Astrocyte (in vitro differentiated cells and primary cell): ENCODE results near the gene ANGPTL7.

Experiments
- CTCF ChIP-seq: IDR thresholded peaks from 2 replicates; pipeline ENCODE4 v1.5.1; 2011; ENCODE audit warnings: low read depth, mild to moderate bottlenecking, inconsistent platforms, low read length, moderate library complexity; ENCODE audit not compliant: insufficient read depth
- EZH2 ChIP-seq: IDR thresholded peaks from 2 replicates; pipeline ENCODE4 v1.6.1; 2012; ENCODE audit warnings: mild to moderate bottlenecking, low read length, inconsistent platforms; ENCODE audit not compliant: insufficient read depth

GRCh38 chr1:11145741-11146140, 43.4 kb upstream of the ANGPTL7 start:
- TF ChIP-seq CTCF = no peak
- no peak for TF ChIP-seq EZH2
